Caki2 (cell line): Measurements from ENCODE around the gene ZNF541. TPM values are rescaled to one million over a fixed set of nuclear protein-coding genes. Genes with fewer than 3 reads are reported as not detected.
"Not testable (repeated sequence)": the region's sequence is repeated elsewhere in the genome, so short reads cannot be mapped to it uniquely, and the experiment has no call there.

ENCODE experiments used
- DNase-seq: peaks from one replicate; pipeline ENCODE4 v3.0.0-alpha.2; 2015; ENCODE audit warnings: low read depth
- in situ Hi-C: cut with HindIII; loops from 2 replicates; pipeline ENCODE4 v1.10.0; 2016; ENCODE audit warnings: low sequenced_read_pairs, low pct_unique_long_range_greater_than_20kb, mixed read lengths
- total RNA-seq: library from RNA; depleted of rRNA; stranded (reverse); fragments of >200 nt; shearing (Covaris generic); gene quantifications from 2 replicates; pipeline ENCODE4 v1.2.3, GENCODE V29; 2014; ENCODE audit warnings: low replicate concordance

The ZNF541 gene
- total RNA-seq, 1 experiment from 2014 or later: not detected

- in situ Hi-C loops: no loop called here
- no peak for DNase-seq
Measured at GRCh38 chr19:47601180-47601904, 28.4 kb upstream of the ZNF541 start.

GRCh38 chr19:47600246-47601179 is 27.6 kb upstream of the ZNF541 start:
- in situ Hi-C loops: no loop called here

DNA sequence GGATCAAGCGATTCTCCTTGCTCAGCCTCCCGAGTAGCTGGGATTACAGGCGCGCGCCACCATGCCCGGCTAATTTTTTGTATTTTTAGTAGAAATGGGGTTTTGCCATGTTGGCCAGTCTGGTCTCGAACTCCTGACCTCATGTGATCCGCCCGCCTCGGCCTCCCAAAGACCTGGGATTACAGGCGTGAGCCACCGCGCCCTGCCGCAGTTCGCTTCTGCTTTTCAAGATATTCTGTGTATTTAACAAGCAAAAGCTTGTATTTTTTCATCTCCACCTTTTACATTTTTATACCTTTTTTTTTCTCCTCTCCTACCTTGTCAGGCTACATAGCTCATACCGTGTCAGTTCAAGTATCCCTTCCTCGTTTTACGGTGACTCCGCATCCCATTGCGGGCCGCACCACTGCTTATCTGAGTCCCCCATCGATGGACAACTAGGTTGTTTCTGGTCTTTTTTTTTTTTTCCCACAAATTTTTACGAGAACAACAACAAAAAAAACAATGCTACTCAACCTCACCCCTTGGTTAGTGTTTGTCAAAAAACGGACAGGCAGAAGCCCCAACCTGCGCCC is 26.8 kb upstream of the ZNF541 start:
- DNase-seq, in situ Hi-C loops: not testable (repeated sequence)

More at GRCh38 chr19:47600246-47601179, 27.6 kb upstream of the ZNF541 start:
- peak; percentile 99 for DNase-seq

- in situ Hi-C loops: no loop called here
- DNase-seq: peak; percentile 96
Measured at GRCh38 chr19:47598407-47599349, 25.7 kb upstream of the ZNF541 start.

DNA sequence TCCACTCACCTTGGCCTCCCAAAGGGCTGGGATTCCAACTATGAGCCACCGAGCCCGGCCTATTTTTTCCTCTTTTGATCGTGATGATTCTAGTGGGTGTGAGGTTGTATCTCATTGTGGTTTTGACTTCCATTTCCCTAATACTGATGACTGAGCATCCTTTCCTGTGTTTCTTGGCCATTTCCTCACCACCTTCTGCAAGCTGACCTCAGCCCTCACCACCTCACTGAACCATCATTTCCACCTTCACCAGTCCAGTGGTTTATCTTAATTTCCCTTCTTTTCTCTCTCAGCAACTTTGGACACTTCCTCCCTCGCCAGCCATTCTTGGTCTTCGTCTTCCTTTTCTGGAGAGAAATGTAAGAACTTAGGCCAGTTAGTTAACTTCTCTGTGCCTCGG is 23.0 kb upstream of the ZNF541 start:
- no peak for DNase-seq
- in situ Hi-C loops: no loop called here

DNA sequence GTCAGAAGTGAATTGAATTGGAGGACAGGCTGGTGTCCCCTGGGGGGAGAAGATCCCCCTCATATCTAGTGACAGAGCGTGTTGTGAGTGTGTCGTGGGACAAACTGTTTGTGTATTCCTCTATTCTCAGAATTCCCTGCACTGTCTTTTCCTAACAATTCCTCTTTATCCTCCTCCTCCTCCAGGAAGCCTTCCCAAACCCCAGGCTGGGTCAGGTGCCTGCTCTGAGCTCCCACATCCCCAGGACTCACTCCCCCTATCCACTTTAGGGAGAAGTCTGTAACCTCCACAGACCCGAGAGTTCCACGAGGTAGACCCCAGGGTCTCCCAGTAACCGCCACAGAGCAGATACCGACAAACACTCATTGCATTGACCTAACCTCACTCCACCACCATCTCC is 20.9 kb upstream of the ZNF541 start:
- DNase-seq: no peak
- in situ Hi-C loops: no loop called here

DNA sequence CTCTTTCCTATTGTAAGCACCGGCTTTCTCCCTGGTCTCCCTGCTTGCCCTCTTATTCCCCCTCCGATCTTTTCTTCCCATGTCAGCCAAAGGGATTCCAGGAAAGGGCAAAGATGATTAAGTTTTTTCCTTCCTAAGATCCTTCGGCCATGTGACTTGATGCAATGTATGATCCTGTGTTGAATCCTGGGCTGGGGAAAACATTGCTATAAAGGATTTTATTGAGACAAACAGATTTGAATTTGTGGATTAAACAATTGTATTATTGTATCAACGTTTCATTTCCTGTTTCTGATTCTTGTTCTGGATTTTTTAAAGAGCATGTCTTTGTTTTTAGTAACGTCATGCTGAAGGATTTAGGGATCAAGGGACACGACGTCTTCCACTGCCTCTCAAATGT is 16.9 kb upstream of the ZNF541 start:
- in situ Hi-C loops: no loop called here
- no peak for DNase-seq

- no peak for DNase-seq
- in situ Hi-C loops: no loop called here
Measured at GRCh38 chr19:47587295-47587694, 14.3 kb upstream of the ZNF541 start.

DNA sequence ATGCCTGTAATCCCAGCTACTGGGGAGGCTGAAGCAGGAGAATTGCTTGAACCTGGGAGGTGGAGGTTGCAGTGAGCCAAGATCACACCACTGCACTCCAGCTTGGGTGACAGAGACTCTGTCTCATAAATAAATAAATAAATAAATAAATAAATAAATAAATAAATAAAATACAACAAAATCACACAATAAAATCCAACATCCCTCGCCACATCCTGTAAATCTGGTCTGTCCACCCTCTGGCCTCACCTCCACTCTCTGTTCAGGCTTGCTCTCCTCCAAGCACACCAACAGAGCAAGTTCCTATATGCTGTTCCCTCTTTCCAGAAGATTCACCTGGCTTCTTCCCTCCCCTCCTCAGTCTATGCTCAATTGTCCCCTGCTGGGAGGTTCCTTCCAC is 10.2 kb upstream of the ZNF541 start:
- DNase-seq, in situ Hi-C loops: not testable (repeated sequence)

DNA sequence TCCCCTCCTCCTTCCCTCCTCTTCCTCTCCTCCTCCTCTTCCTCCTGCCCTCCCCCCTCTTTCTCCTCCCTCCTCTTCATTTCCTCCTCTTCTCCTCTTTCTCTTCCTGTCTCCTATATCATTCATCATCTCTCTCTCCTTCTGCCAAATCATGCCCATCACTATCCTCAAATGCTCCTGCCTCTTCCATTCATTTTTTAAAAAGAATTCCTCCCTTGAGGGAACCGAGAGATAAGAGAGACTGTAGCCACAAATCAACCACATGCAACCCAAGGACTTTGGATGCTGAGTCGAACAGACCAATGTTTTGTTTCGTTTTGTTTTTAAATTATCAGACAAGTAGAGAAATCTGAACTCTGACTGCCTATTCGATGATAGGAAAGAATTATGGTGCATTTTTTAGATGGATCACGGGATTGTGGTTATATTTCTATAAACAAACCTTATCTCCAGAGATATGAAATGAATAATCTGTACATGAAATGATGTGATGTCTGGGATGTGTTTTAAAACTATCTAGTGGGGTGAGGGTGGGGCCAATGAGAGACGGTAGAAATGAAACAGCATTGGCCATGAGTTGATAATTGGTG is 9.5 kb upstream of the ZNF541 start:
- no peak for DNase-seq
- in situ Hi-C loops: no loop called here

DNA sequence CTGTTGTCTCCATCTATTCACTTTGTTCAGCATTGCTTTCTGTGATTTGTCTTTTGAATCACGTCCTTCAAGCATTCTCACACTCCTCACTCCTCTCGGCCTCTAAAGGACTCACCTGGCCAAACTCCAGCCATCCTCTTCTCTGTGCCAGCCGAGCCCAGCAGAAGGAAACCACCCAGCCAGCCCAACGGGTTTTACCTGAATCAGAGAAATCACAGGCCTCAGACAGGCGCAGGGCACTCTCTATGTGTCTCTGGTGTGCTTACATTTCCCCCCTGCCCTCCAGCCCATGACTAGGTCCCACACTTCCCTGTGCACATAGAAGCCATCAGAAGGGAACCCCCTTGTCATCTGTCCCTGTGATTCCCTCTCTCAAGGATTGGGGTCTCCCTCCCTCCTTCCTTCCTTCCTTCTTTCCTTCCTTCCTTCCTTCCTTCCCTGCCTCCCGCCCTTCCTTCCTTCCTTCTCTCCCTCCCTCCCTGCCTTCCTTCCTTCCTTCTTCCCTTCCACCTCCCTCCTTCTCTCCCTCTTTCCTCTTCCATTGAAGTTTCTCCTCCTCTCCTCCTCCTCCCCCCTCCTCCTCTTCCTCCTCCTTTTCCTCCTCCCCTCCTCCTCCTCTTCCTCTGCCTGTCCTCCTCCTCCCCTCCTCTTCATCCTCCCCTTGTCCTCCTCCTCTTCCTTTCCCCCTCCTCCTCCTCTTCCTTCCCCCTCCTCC is 8.8 kb upstream of the ZNF541 start:
- DNase-seq: no peak
- in situ Hi-C loops: no loop called here

DNA sequence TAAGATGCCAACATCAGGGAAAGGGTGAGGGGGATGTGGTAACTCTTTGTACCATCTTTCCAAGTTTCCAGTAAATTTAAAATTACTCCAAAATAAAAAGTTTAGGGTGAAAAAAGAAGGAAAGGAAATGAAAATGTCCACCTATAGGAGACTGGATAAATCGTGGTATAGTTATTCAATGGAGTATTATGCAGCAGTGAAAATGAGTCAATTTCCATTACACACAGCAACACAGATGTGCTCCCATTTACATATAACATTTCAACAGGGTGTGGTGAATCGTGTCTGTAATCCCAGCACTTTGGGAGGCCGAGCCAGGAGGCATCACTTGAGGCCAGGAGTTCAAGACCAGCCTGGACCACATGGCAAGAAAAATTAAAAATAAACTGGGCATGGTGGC is 7.4 kb upstream of the ZNF541 start:
- in situ Hi-C loops: no loop called here
- DNase-seq: no peak

DNA sequence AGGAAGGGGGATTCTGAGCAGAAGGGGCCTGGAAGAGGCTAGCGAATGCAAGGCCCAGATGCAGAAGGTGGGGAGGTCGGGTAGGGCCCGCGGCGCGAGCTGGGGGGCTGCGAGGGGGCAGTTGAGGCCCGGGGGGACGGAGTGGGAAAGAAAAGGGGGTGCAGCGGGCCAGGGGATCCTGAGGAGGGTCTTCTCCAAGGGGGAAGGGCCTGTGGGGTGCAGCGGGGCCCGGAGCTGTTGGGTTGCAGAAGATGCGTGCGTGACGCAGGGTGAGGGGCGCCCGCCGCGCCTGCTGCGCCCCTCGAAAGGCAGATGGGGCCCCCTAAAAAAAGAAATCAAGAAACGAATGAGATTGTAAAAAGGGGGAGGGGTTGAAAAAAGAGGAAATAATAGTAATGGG is 313 bp downstream of the ZNF541 start:
- in situ Hi-C loops: no loop called here
- no peak for DNase-seq

- in situ Hi-C loops: no loop called here
- DNase-seq: no peak
Measured at GRCh38 chr19:47569331-47569730, 3.6 kb downstream of the ZNF541 start.

- in situ Hi-C loops: no loop called here
- no peak for DNase-seq
Measured at GRCh38 chr19:47564081-47564480, 8.9 kb downstream of the ZNF541 start.

DNA sequence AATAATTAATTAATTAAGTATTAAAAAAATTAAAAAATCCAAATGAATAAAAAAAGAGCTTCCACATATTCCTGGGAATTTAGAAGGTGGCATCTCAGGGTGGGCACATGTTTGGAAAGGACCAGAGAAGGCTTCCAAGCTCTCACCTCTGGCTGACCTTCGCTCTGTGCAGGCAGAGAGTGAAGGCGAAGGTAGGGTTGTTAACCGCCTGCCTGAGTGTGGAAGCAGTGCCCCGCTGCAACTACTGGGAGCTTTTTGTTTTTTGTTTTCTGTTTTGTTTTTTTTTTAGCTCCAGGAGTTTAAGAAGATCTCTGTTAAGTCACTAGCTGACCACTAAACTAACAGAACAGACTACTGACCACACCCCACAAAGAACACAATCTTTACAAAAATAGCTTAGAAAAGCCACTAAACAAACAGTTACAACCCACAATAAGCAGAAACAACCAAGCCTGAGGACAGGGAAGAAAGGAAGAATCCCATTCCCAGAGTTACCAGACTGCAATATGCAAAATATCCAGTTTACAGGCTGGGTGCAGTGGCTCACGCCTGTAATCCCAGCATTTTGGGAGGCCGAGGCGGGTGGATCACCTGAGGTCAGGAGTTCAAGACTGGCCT is 11.4 kb downstream of the ZNF541 start:
- in situ Hi-C loops: no loop called here
- DNase-seq: no peak

- no peak for DNase-seq
- in situ Hi-C loops: no loop called here
Measured at GRCh38 chr19:47560999-47561398, 11.9 kb downstream of the ZNF541 start.
